Measurements from ENCODE around the gene SH3PXD2B. TPM values are rescaled to one million over a fixed set of nuclear protein-coding genes. Genes with fewer than 3 reads are reported as not detected.

The SH3PXD2B gene
- total RNA-seq, 1 donor: 46.7 TPM

GRCh38 chr5:172389578-172390112, 64.7 kb downstream of the SH3PXD2B start:
- no peak for DNase-seq (ENCODE audit: low read depth)
- no peak overlapping the region for H3K4me3 ChIP-seq (ENCODE audit: low read depth, low read length)
- no peak for TF ChIP-seq CTCF (IDR thresholded peaks at IDR 0.05; ENCODE audit: insufficient read depth, low read length)

- no peak for TF ChIP-seq CTCF (IDR thresholded peaks at IDR 0.05; ENCODE audit: insufficient read depth, low read length)
- no peak for DNase-seq (ENCODE audit: low read depth)
Measured at GRCh38 chr5:172388246-172388733, 66.0 kb downstream of the SH3PXD2B start.

GRCh38 chr5:172385707-172386106, 68.6 kb downstream of the SH3PXD2B start:
- peak; percentile 36 for DNase-seq (ENCODE audit: low read depth)

More at GRCh38 chr5:172388246-172388733, 66.0 kb downstream of the SH3PXD2B start:
- no peak overlapping the region for H3K4me3 ChIP-seq (ENCODE audit: low read depth, low read length)

GRCh38 chr5:172385010-172385563, 69.2 kb downstream of the SH3PXD2B start:
- TF ChIP-seq CTCF (IDR thresholded peaks at IDR 0.05; ENCODE audit: insufficient read depth, low read length): no peak
- DNase-seq (ENCODE audit: low read depth): no peak
- no peak overlapping the region for H3K4me3 ChIP-seq (ENCODE audit: low read depth, low read length)

More at GRCh38 chr5:172385707-172386106, 68.6 kb downstream of the SH3PXD2B start:
- no peak for TF ChIP-seq CTCF (IDR thresholded peaks at IDR 0.05; ENCODE audit: insufficient read depth, low read length)
- H3K4me3 ChIP-seq (ENCODE audit: low read depth, low read length): no peak overlapping the region

GRCh38 chr5:172383191-172383802, 71.0 kb downstream of the SH3PXD2B start:
- no peak for TF ChIP-seq CTCF (IDR thresholded peaks at IDR 0.05; ENCODE audit: insufficient read depth, low read length)
- H3K4me3 ChIP-seq (ENCODE audit: low read depth, low read length): no peak overlapping the region
- peak; percentile 74 for DNase-seq (ENCODE audit: low read depth)

- no peak overlapping the region for H3K4me3 ChIP-seq (ENCODE audit: low read depth, low read length)
- peak; percentile 46 for DNase-seq (ENCODE audit: low read depth)
- TF ChIP-seq CTCF (IDR thresholded peaks at IDR 0.05; ENCODE audit: insufficient read depth, low read length): no peak
Measured at GRCh38 chr5:172380987-172381643, 73.2 kb downstream of the SH3PXD2B start.
